K562 (cell line): Measurements from ENCODE around the gene JSRP1. TPM values are rescaled to one million over a fixed set of nuclear protein-coding genes. Genes with fewer than 3 reads are reported as not detected.

Source experiments
- CHCHD3 ChIP-seq: fragments of 250-450 bp; sonication (Bioruptor Pico); IDR thresholded peaks from 2 replicates; pipeline ENCODE4 v2.1.2; 2022; ENCODE audit warnings: mild to moderate bottlenecking
- NR2C2 ChIP-seq, 2 experiments: fragments of 200-800 bp in 1 of 2; sonication (Bioruptor generic) in 1 of 2; sonication (generic) in 1 of 2; formaldehyde crosslinking in 1 of 2; IDR thresholded peaks; 2 replicates each; pipeline versions ENCODE4 v1.6.1 to v1.8.0; 2016 to 2022; ENCODE audit warnings: mild to moderate bottlenecking in 1 of 2, missing compliant biosample characterization in 1 of 2, missing genetic modification characterization in 1 of 2, missing genetic modification reagents in 1 of 2
- POLR2G ChIP-seq: fragments of 200-400 bp; formaldehyde crosslinking; IDR thresholded peaks from 2 replicates; pipeline ENCODE4 v1.6.1; 2017; ENCODE audit warnings: low read depth, mild to moderate bottlenecking, antibody characterized with exemption, low read length, moderate library complexity
- polyA plus RNA-seq, 8 experiments: library from polyadenylated mRNA; depleted of rRNA in 4 of 8; stranded (reverse) in 5 of 8; unstranded in 3 of 8; fragments of >200 nt; fragmentation: Nextera tagmentation in 2 of 8; fragmentation: Illumina TruSeq in 1 of 8; extraction: Ambion mirVana in 2 of 8; extraction: Trizol in 1 of 8; gene quantifications; 2 replicates each; pipeline versions ENCODE4 v1.2.1 to v1.2.3, GENCODE V29; 2011 to 2014; ENCODE audit warnings: inconsistent platforms in 1 of 8, missing spikeins in 1 of 8
- total RNA-seq, 7 experiments: library from RNA; depleted of rRNA in 6 of 7; stranded (reverse); fragments of >200 nt in 6 of 7; fragmentation: Illumina TruSeq in 2 of 7; extraction: Trizol in 2 of 7; gene quantifications; 2 replicates each; pipeline versions ENCODE4 v1.2.1 to v1.2.3, GENCODE V29; 2011 to 2021; ENCODE audit warnings: low replicate concordance in 1 of 7
- TF ChIP-seq, protein P1 (sequence below): sonication (generic); formaldehyde crosslinking; IDR thresholded peaks from 2 replicates; pipeline ENCODE4 v1.8.0; 2022; ENCODE audit warnings: missing genetic modification reagents, mild to moderate bottlenecking, moderate library complexity, borderline replicate concordance
- TF ChIP-seq, protein P2 (sequence below): fragments of 200-800 bp; sonication (Bioruptor generic); IDR thresholded peaks from 2 replicates; pipeline ENCODE4 v1.6.1; 2017; ENCODE audit warnings: missing genetic modification characterization, missing compliant biosample characterization

JSRP1 gene
- total and polyA plus RNA-seq, 9 of the 15 experiments (the other 6 are each of a cell fraction or from before 2014, with no cell fraction given), result 0.08 to 1.2 (median 0.51) TPM; not detected in 4

DNA sequence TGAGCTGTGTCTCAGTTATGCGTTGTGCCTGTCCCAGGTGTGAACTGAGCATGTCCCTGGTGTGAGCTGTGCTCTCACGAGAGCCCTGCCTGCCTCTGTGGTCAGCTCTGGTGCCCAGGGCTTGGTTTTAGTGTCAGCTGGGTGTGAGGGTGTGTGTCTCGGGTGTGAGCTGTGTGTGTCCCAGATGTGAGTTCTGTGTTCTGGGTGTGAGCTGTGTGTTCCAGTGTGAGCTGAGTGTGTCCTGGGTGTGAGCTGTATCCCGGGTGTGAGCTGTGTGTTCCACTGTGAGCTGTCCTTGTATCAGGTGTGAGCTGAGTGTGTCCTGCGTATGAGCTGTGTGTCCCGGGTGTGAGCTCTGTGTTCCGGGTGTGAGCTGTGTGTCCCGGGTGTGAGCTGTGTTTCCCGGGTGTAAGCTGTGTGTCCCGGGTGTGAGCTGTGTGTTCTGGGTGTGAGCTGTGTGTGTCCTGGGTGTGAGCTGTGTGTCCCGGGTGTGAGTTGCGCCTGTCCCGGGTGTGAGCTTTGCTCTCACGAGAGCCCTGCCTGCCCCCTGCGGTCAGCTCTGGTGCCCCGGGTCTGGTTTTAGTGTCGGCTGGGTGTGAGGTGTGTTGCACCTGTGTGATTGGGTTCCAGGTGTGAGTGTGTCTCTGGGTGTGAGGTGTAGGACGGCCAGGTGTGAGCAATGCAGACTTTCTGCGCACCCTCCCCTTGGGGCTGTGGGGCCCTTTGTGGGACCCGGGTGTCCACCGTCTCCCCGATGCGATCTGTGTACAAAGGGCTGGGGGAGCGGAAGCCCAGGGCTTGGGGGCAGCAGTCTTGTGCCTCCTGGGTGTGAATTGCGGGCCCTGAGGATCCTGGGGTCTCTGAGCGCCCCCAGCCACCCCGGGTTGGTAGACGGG, 32.8 kb upstream of the JSRP1 start (continued):
- TF ChIP-seq POLR2G, result peak; percentile 32
- no peak for TF ChIP-seq NR2C2 (CRISPR knock-in tag; IDR thresholded peaks at IDR 0.05)
- no peak for TF ChIP-seq NR2C2 (tag; IDR thresholded peaks at IDR 0.05)
- TF ChIP-seq, protein P1, sequence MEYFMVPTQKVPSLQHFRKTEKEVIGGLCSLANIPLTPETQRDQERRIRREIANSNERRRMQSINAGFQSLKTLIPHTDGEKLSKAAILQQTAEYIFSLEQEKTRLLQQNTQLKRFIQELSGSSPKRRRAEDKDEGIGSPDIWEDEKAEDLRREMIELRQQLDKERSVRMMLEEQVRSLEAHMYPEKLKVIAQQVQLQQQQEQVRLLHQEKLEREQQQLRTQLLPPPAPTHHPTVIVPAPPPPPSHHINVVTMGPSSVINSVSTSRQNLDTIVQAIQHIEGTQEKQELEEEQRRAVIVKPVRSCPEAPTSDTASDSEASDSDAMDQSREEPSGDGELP (CRISPR knock-in tag), result 0 out of 2 replicates have a peak, but pooled peaks have one; percentile 27
- TF ChIP-seq CHCHD3 (CRISPR knock-in tag), result no peak
- TF ChIP-seq, protein P2, sequence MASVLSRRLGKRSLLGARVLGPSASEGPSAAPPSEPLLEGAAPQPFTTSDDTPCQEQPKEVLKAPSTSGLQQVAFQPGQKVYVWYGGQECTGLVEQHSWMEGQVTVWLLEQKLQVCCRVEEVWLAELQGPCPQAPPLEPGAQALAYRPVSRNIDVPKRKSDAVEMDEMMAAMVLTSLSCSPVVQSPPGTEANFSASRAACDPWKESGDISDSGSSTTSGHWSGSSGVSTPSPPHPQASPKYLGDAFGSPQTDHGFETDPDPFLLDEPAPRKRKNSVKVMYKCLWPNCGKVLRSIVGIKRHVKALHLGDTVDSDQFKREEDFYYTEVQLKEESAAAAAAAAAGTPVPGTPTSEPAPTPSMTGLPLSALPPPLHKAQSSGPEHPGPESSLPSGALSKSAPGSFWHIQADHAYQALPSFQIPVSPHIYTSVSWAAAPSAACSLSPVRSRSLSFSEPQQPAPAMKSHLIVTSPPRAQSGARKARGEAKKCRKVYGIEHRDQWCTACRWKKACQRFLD (CRISPR knock-in tag), result 0 out of 2 replicates have a peak, but pooled peaks have one; percentile 3
